EL (cell line): Measurements from ENCODE around the gene TUB.
A peak's percentile ranks its signal among the peaks of the same experiment; 100 is the strongest.

Experiments used
- DNase-seq: peaks from one replicate; pipeline ENCODE4 v3.0.0-alpha.2; 2016

TUB gene

DNA sequence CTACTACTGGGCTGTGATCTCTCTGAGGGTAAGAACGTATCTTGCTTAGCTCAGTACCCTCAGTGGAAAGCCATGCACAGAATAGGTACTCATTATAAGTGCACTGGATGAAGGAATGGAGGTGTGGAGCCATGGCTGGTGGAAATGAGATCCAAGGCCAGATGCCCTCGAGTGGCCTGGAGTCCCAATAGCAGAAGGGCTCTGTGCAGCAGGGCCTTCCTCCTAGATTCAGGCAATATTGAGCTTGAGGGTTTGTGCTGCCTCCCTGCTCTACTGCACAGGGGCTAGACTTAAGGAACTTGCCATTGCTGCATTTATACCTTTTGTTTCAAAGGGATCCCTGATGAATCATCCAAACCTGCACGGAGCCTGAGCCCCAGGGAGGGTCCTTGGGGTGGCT is 33.6 kb upstream of the TUB start:
- DNase-seq = no peak

DNA sequence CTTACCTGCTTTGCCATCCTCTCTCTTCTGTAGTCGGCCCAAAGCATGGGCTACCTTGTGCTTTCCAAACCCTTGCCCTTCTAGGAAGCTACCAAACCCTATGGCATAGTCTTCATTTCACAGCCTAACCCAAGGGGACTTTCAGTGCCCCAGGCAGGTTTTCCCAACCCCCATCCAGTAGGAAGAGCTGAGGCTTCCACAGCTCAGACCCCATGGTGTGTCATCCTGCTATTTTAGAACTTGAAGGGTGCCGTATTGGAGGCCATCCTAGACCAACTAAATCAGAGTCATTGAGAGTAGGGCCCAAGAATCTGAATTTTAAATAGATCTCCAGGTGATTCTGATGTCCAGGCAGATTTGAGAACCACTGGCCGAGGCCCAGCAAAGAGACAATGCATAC is 31.9 kb upstream of the TUB start:
- no peak for DNase-seq

- DNase-seq = no peak
Observed at GRCh38 chr11:8055091-8055835, 25.7 kb upstream of the TUB start.

DNA sequence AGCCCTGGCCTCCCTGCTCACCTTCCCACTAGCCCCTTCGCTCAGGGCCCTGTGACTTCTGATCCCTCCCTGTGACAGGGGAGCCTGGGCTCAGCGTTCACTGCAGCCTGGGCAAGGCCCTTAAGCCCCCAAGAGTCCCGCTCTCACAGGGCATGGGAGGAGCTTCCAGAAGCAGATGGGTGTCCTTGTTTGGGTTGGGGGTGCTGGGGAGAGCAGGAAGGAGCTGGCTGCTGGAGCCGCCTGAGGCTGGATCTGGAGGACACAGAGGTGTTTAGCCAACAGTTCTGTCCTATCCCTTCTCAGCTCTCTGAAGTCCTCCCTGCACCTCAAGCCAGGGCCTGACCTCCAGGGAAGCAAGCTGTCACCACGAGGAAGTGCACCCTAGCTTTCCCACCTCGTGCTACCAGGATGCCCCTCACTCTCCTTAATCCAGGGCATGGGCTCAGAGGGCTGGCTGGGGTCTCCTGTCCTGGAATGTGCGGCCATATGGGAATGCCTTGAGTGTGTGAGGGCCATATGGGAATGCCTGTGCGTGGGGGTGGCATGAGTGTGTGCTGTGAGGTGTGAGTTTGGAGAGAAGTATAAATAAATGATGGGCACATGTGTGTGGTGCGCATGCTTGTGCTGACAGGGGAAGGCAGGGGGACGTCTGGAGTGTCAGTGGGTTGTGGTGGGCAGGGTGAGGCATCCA is 25.0 kb upstream of the TUB start:
- DNase-seq = no peak

- DNase-seq = peak; percentile 36
Observed at GRCh38 chr11:8056810-8057463, 24.1 kb upstream of the TUB start.

- no peak for DNase-seq
Observed at GRCh38 chr11:8058216-8058615, 22.8 kb upstream of the TUB start.

DNA sequence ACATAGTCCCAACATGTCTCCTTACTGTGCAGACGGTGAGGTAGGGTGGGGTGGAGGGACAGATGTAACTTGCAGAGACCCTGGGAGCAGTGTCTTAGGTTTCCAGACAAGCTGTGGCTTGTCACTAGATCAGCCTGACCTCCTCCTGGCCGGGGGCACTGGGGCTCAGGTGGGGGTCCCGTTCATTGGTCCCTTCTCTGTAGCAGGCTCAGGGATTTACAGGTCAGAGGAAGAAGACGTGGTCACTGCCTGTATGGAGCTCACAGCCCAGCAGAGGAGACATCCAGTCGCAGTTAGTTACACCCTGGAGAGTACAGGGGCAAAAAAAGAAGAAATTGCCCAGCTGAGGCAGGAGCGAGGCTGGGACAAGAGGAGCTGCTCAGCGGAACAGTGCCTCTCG is 22.0 kb upstream of the TUB start:
- DNase-seq = no peak

DNA sequence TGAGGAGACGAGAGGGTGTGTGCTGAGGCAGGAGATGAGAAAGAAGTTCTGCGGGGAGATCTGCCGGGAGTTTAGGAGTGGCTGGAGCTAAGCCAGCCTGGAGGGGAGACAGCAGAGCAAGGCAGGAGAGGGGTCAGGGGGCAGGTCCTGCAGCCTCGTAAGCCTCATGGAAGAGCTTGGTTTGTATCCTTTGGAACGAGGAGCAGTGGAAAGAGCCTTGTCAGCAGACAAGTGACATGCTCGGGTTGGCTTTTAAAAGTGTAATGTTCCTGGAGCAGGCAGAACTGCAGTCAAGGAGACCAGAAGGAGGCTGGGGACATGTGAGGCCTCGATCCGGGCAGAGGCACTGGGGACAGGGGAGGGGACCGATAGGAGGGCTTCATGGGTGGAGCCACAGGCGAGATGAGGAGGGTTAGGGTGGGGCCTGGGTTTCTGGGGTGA is 21.4 kb upstream of the TUB start:
- DNase-seq = no peak

GRCh38 chr11:8060146-8060719 is 20.8 kb upstream of the TUB start:
- DNase-seq = no peak

DNA sequence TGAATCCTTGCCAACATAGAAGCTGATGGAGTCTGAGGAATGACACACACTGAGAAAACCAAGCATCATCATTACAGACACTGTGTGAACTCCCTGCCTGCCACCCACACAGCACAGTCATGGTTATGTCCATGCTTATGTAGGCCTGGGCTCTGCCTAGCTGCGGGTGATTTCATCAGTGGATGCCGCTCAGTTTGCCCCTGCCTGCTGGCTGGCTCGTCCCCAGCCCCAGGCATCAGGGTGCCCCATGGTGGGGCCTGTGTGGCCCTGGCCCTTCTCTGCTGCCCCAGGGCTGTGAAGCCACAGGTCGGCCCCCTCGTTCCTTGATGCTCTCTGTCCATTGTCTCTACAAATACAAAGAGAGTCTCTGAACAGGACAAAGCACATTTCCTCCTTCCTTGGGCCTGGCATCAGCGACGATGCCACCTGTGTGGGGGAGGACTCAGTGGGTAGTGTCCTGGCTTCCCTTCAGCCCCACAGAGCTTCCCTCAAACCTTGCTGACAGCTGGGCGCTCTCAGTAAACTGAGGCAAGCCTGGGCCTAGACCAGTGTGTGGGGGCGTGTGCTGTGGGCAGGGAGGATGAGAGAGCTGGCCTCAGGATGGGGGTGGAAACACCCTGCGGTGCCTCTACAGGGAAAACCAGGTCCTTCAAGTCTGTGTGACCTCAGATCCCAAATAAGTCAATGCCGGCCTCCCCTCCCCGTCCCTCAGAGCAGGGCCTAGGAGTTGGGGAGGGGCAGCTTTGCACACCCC is 20.0 kb upstream of the TUB start:
- DNase-seq = peak; percentile 46

- DNase-seq = no peak
Observed at GRCh38 chr11:8061555-8062428, 19.2 kb upstream of the TUB start.

- no peak for DNase-seq
Observed at GRCh38 chr11:8062781-8063257, 18.2 kb upstream of the TUB start.

DNA sequence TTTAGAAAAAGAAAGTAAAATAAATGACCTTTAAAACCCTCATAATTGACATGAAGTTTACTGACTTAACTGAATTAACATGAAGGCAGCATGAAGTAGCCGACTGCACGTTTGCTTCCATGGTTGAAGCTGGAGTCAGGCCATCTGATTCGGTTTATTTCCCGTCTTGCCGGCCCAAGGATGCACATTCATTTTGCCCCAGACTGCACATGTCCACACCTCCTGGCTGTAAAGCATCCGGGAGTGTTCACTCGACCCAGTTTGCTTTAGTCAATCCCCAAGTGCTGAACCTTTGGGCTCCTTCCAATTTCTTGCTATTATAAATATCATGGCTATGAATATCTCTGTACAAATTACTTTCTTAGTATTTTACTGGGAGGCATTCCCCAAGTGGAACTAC is 17.7 kb upstream of the TUB start:
- peak; percentile 11 for DNase-seq

DNA sequence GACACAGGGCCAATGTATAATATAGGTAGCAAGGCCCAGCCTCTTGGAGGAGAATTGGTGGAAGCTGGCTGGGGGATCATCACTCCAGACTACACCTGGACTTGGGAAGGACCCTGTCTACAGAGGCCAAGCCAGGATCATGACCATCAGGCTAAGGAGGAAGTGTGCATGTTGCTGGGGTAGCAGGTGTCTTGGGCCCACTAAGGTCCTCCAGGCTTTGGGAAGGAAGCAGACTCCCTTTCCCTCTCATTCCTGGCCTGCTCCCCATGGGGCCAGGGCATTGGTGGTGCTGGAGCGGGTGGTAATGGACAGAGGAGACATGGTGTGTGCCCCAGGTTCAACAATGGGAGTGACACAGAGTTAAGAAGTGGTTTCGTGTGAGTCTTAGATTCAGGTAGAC is 16.0 kb upstream of the TUB start:
- no peak for DNase-seq

DNA sequence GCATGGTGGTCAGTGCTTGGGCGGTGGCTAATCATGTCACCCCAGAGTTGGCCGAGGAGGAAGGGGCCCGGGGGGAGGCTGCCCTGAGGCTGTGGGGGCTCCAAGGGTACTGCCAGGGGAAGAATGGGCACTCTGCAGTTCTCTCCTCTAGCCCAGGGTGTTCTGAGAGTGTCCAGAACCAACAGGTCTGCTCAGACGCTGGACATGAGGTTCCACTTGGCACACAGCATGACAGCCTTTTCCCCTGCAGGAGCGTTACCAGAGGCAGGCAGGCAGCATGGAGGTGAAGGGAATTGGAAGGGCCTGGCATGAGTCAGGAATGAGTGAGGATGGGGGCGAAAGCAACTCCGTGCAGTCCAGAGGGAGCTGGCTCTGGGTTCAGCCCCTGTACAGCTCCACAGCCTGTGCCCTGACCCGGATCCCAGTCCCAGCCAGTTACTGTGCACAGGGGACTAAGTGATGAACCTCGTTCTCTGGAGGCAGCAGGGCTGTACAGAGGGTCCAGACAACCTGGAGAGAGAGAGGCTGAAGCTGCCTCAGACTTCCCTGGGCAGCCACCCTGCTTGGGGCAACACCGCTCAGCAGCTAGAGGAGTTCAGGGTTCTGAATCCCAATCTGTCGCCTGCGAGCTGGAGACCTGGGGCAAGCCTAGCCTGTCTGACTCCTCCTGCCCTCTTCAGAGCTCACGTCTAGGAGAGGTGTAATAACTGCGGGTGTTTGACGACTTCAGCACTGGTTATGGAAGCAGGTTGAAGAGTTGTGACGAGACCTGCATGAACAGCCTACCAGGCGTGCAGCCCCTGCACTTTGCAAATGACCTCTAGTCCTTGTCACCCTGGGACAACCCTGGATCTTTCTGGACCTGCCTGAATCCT is 14.7 kb upstream of the TUB start:
- DNase-seq = no peak

GRCh38 chr11:8066911-8067455 is 14.0 kb upstream of the TUB start:
- no peak for DNase-seq

DNA sequence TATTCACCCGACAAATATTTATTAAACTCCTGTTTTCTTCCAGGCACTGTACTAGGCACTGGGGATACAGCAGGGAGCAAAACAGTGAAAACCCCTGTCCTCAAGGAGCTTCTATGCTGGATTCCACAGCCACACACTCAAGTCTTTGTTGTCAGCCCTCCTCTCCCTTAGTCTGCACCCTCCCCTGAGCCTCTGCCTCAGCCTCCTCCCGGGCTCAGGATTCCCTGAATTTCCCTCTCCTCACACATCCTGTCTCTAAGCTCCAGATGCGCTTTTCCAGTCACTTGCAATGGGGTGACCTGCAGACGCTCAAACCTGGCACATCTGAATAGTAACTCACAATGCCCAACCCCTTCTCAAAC is 13.5 kb upstream of the TUB start:
- DNase-seq = no peak

DNA sequence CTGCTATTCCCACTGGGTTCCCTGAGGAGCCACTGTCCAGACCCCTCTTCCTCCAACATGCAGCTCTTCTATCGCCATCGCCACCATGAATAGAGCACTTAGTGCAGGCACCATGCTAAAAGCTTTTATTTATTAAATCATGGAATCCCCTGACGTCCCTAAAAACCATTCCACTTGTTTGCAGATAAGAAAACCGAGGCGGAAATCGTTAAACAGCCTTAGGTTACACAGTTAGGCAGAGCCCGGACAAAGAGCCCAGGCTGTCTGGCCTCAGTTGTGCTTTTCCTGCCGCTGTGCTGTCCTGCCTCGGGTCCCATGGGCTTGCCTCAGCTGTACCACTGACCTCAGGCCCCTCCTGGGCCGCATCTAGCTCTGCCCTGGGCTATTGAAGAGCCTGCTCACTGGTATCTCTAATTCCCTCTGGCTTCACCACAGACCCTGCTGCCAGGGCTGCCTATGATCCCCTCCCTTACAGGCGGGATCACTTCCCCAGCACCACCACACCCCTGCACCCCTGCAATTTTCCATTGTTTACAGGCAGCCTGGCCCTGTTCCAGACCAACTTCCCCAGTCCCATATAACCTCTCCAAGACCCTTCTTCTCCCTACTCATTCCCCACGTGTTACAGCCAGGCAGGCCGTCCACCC is 13.0 kb upstream of the TUB start:
- DNase-seq = no peak

DNA sequence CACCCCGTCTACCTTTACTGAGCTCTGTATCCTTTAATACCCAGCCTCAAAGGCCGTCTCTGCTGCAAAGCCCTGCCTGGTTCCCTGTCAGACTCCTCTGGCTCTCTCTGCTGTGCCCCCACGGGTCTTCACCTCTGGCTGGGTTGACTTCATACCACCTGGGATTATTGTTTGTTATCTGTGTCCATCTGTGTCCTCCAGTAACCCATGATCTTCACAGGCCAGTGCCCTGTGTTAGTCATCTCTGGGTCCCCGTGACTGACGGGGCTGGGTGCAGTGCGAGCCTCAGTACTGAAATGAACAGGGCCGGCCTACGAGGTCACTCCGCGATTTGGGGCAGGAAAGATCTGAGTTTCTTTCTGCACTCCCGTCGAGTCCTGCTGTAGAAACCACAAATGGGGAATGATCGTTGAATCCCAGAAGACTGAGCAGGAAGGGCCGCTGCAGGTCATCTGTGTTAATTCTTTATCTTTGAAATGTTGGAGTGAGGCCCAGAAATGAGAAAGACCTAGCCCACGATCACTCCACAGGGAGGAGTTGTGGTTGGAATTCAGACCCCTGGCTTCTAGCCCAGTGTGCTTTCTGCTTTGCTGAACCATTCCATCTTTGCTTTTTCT is 12.3 kb upstream of the TUB start:
- peak; percentile 86 for DNase-seq

DNA sequence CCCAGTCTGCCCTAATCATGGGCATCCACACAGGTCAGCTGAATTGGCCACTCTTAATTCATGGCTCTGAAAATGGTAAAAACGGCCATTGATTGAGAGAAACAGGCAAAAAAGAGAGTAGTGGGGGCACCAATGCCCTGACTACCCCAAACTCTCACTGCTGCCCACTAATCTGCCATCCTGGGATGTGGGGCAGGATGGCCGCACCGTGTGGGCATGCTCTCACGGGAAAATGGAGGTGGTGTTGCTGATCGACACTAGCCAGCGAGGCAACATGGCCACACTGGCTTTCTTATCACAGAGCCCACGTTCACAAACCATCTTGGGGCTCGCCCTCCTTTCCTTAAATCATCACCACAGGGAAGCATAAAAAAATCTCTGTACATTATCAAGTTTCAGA is 11.2 kb upstream of the TUB start:
- DNase-seq = no peak
